ENCODE measurements around the gene FOXN3.

FOXN3 gene

GRCh38 chr14:89139404-89140247 is 277.4 kb downstream of the FOXN3 start:
- no peak overlapping the region for H3K27ac ChIP-seq
- no peak for TF ChIP-seq ZFX (IDR thresholded peaks at IDR 0.05; ENCODE audit: borderline replicate concordance)
- TF ChIP-seq, protein P1, sequence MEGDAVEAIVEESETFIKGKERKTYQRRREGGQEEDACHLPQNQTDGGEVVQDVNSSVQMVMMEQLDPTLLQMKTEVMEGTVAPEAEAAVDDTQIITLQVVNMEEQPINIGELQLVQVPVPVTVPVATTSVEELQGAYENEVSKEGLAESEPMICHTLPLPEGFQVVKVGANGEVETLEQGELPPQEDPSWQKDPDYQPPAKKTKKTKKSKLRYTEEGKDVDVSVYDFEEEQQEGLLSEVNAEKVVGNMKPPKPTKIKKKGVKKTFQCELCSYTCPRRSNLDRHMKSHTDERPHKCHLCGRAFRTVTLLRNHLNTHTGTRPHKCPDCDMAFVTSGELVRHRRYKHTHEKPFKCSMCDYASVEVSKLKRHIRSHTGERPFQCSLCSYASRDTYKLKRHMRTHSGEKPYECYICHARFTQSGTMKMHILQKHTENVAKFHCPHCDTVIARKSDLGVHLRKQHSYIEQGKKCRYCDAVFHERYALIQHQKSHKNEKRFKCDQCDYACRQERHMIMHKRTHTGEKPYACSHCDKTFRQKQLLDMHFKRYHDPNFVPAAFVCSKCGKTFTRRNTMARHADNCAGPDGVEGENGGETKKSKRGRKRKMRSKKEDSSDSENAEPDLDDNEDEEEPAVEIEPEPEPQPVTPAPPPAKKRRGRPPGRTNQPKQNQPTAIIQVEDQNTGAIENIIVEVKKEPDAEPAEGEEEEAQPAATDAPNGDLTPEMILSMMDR (IDR thresholded peaks at IDR 0.05): no peak

- H3K27ac ChIP-seq: no peak overlapping the region
- TF ChIP-seq, protein P1 (IDR thresholded peaks at IDR 0.05): no peak
- no peak for TF ChIP-seq ZFX (IDR thresholded peaks at IDR 0.05; ENCODE audit: borderline replicate concordance)
Measured at GRCh38 chr14:89138846-89139245, 278.2 kb downstream of the FOXN3 start.

- no peak for TF ChIP-seq ZFX (IDR thresholded peaks at IDR 0.05; ENCODE audit: borderline replicate concordance)
- TF ChIP-seq, protein P1 (IDR thresholded peaks at IDR 0.05): no peak
- H3K27ac ChIP-seq: no peak overlapping the region
Measured at GRCh38 chr14:89137526-89138163, 279.4 kb downstream of the FOXN3 start.

DNA sequence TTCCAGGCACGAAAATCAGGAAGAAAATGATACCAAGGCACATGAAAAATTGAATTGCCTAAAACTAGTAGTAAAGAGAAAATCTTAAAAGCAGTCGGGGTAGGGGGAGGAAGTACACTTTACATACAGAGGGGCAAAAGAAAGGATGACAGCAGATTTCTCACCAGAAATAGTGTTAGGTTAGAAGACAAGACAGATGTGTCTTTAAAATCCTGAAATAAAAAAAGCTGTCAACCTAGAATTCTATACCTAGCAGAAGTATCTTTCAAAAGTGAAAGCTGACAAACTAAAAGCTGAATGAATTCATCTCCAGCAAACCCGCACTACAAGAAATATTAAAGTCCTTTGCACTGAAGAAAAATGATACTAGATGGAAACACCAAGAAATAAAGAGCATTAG is 280.4 kb downstream of the FOXN3 start:
- H3K27ac ChIP-seq: no peak overlapping the region
- TF ChIP-seq, protein P1 (IDR thresholded peaks at IDR 0.05): no peak
- no peak for TF ChIP-seq ZFX (IDR thresholded peaks at IDR 0.05; ENCODE audit: borderline replicate concordance)

DNA sequence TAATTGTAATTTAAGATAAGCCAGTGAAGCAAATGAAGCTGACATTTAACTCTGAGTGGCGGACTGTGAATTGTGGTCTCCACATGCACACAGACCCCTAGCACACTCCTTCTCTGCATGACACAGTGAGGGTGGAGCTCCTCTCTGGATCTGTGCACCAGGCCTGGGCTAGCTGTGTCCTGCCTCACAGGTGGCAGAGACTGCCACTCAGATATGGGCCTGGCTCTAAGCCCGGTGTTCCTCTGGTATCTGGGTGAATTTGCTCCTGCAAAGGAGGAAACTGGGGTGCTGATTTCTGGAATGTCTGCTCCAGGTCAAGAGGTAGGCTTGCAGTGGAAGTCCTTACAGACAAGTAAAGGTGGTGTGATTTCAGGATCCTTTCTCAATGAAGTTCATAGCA is 282.4 kb downstream of the FOXN3 start:
- H3K27ac ChIP-seq: no peak overlapping the region
- TF ChIP-seq, protein P1 (IDR thresholded peaks at IDR 0.05): no peak
- no peak for TF ChIP-seq ZFX (IDR thresholded peaks at IDR 0.05; ENCODE audit: borderline replicate concordance)

- TF ChIP-seq ZFX (IDR thresholded peaks at IDR 0.05; ENCODE audit: borderline replicate concordance): no peak
- TF ChIP-seq, protein P1 (IDR thresholded peaks at IDR 0.05): no peak
- H3K27ac ChIP-seq: no peak overlapping the region
Measured at GRCh38 chr14:89131004-89131750, 285.9 kb downstream of the FOXN3 start.

Data from 22Rv1 (cell line).